Duodenal mucosa (tissue), 2 donors: ENCODE data around the gene GOPC.

ENCODE experiments used
- H3K27ac ChIP-seq: one replicate; pipeline ENCODE4 v1.7.0; 2013; ENCODE audit warnings: low read depth, low read length
- H3K27me3 ChIP-seq, 2 donors: one replicate each; pipeline ENCODE4 v1.7.0; 2013; ENCODE audit warnings: low read length in 2 of 2, control low read depth in 1 of 2; ENCODE audit not compliant: insufficient read depth in 2 of 2, control insufficient read depth in 1 of 2
- H3K36me3 ChIP-seq, 2 donors: one replicate each; pipeline ENCODE4 v1.7.0; 2013; ENCODE audit warnings: low read length in 2 of 2, control low read depth in 1 of 2; ENCODE audit not compliant: insufficient read depth in 2 of 2, control insufficient read depth in 1 of 2
- H3K4me1 ChIP-seq, 2 donors: one replicate each; pipeline ENCODE4 v1.7.0; 2013; ENCODE audit warnings: low read length in 2 of 2, control low read depth in 1 of 2; ENCODE audit not compliant: insufficient read depth in 2 of 2, control insufficient read depth in 1 of 2
- H3K4me3 ChIP-seq, 2 donors: one replicate each; pipeline ENCODE4 v1.7.0; 2013; ENCODE audit warnings: low read length in 2 of 2, low read depth in 1 of 2
- H3K9ac ChIP-seq, 2 donors: one replicate each; pipeline ENCODE4 v1.7.0; 2013; ENCODE audit warnings: low read length in 2 of 2, low read depth in 1 of 2
- H3K9me3 ChIP-seq, 2 donors: one replicate each; pipeline ENCODE4 v1.7.0; 2013; ENCODE audit warnings: low read length in 2 of 2, control low read depth in 1 of 2; ENCODE audit not compliant: control insufficient read depth in 1 of 2

The GOPC gene

DNA sequence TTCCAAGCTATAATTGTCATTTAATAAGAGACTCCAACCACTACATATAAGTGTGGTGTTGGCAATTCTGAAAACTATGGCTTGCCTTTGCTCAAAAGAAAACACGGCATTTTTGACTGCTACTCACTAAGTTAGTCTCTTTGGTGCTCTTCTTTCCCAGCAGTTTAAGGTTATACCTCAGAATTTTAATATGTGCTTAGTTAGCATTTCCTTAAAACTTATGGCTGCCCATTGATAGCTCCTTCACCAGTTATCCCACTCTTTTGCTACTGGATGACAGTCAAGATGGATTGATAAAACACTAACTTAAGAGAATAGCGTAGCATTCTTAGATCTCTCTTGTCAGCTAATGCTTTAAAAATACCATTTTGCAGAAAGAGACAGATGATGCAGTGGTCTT, 34.1 kb downstream of the GOPC start:
- H3K4me3 ChIP-seq = no peak overlapping the region
- H3K4me1 ChIP-seq = peaks cover 0 to 9% of the 10 kb centered on the region in 2 donors
- H3K36me3 ChIP-seq = peaks cover 13 to 47% of the 10 kb centered on the region in 2 donors
- no peak overlapping the region for H3K27ac ChIP-seq
- no peak overlapping the region for H3K9ac ChIP-seq
- H3K27me3 ChIP-seq = no peaks in the 10 kb centered on the region
- H3K9me3 ChIP-seq = no peaks in the 10 kb centered on the region

DNA sequence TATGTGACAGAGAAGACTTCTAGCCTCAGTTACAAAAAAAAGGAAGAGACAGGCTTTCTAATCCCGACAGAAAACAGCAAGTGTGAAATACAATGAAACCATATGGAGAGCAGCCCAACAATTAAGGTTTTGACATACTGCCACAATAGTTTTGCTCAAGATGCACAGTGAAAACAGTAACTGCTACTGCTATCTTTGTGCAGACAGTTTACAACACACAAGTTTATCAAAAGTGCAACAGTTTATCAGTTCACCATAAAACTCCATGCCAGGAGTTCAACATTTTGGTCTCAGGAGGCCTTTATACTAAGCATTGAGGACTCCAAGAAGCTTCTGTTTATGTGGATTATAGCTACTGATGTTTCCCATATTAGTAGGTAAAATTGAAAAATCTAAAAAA, 37.6 kb downstream of the GOPC start:
- peaks cover 0 to 9% of the 10 kb centered on the region in 2 donors for H3K4me1 ChIP-seq
- no peak overlapping the region for H3K27ac ChIP-seq
- H3K36me3 ChIP-seq = peaks cover 16 to 45% of the 10 kb centered on the region in 2 donors
- no peaks in the 10 kb centered on the region for H3K27me3 ChIP-seq
- no peak overlapping the region for H3K9ac ChIP-seq
- H3K4me3 ChIP-seq = no peak overlapping the region
- H3K9me3 ChIP-seq = no peaks in the 10 kb centered on the region

DNA sequence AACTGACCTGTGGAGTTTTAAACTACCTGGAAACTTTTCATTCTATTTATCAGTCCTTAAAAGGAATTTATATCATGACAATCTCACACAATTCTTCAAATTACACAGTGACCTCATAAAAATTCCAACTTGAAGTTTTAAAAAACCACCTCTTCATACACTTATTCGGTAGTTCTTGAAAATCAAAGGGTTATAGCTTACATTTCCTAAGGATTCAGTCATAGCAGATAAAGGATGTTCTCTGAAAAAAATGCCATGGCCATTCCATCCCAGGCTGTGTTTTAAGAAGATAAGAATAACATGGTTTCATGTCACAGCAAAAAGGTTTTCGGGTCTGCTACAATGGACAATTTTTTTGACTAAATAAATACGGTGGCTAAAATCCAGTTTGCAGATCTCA, 41.2 kb downstream of the GOPC start:
- Histone ChIP-seq H3K27ac (no peak overlapping the region), H3K4me3 (no peak overlapping the region), H3K9me3 (no peaks in the 10 kb centered on the region), H3K4me1 (peaks cover 0 to 9% of the 10 kb centered on the region in 2 donors), H3K36me3 (peaks cover 5 to 21% of the 10 kb centered on the region in 2 donors), H3K9ac (no peak overlapping the region), H3K27me3 (no peaks in the 10 kb centered on the region)

DNA sequence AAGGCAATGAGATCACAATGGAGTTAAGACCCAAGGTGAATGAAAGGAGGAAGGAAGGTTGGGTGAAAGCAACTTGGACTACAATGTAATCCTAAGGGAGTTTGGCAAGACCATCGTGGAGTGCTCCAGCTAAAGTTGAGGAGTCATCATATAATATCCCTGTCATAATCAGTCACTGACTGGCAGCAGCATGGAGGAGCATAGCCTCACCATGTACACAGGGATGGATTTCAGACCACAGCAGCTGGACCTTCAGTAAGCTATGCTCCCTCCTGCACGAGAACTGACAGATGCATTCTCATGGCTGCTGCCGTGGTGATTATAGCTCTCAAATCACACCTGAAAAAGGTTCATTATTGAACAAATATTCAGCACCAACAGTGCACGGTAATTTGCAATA, 43.0 kb downstream of the GOPC start:
- Histone ChIP-seq H3K27me3 (no peaks in the 10 kb centered on the region), H3K4me3 (no peak overlapping the region), H3K27ac (no peak overlapping the region), H3K9ac (no peak overlapping the region), H3K4me1 (no peaks in the 10 kb centered on the region), H3K36me3 (peaks cover 3 to 9% of the 10 kb centered on the region in 2 donors), H3K9me3 (no peaks in the 10 kb centered on the region)

DNA sequence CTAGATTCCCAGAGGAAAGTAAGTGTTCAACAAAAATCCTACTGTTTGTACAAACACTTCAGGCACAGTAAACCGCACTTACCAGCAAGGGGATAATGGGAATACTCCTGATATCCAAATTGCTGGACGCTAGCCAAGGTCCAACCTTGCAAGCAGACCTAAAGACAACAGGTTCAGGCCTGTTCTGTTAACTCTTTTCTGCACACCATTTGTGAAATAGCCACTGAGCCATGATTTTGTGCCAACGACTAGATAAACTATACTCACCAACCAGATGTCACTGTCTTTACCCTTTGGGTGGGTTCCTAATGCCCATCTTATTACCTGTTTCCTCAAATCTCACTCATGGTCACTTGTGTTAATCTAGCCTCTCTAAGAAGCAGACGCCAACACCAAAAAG, 43.5 kb downstream of the GOPC start:
- Histone ChIP-seq H3K9ac (no peak overlapping the region), H3K27me3 (no peaks in the 10 kb centered on the region), H3K4me1 (no peaks in the 10 kb centered on the region), H3K4me3 (no peak overlapping the region), H3K27ac (no peak overlapping the region), H3K36me3 (peaks cover 3 to 9% of the 10 kb centered on the region in 2 donors), H3K9me3 (no peaks in the 10 kb centered on the region)

DNA sequence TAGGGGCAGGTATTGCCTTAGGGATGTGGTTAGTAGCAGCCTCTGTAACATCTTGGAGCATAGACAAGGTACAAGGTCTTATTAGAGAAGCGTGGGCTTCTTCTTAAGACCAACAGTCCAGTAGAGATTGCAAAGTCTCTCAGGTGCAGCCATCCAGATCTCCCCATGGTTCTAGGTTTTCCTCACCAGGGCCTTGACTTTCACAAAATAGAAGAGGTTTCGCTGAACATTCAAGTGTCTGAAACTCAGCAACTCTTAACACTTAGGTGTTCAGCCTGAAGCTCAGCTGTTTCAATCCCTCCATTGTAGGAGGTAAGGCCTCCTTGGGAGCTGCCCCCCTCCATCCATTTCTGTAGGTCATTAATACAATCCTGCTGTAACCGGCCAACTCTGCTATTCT, 44.4 kb downstream of the GOPC start:
- H3K36me3 ChIP-seq = peaks cover 3 to 6% of the 10 kb centered on the region in 2 donors
- no peaks in the 10 kb centered on the region for H3K9me3 ChIP-seq
- H3K9ac ChIP-seq = no peak overlapping the region
- no peaks in the 10 kb centered on the region for H3K4me1 ChIP-seq
- no peak overlapping the region for H3K4me3 ChIP-seq
- no peaks in the 10 kb centered on the region for H3K27me3 ChIP-seq
- H3K27ac ChIP-seq = no peak overlapping the region

DNA sequence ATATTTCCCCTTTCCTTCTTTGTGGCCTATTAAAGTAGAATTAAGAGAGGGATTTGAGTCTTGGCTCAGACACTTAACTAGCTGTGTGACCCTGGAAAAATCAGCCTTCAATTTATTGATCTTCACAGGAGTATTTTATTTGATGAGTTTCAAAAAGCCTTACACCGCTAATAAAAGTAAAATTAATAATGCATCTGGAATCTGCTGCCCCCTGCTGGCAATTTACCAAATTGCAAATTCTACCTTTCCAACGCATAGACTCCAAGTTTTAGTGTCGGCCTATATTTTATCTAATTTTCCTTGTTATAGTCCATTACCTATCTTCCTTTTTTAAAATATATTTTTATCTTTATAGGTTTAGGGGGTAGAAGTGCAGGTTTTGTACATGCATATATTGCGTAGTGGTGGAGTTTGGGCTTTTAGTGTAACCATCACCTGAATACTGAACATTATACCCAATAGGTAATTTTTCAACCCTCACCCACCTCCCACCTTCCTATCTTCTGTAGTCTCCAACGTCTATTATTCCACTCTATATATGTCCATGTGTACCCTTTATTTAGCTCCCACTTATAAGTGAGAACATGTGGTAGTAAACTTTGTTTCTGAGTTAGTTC, 46.3 kb downstream of the GOPC start:
- Histone ChIP-seq H3K4me3 (no peak overlapping the region), H3K9me3 (no peaks in the 10 kb centered on the region), H3K36me3 (peaks cover 0 to 5% of the 10 kb centered on the region in 2 donors), H3K27me3 (no peaks in the 10 kb centered on the region), H3K27ac (no peak overlapping the region), H3K4me1 (no peaks in the 10 kb centered on the region), H3K9ac (no peak overlapping the region)

DNA sequence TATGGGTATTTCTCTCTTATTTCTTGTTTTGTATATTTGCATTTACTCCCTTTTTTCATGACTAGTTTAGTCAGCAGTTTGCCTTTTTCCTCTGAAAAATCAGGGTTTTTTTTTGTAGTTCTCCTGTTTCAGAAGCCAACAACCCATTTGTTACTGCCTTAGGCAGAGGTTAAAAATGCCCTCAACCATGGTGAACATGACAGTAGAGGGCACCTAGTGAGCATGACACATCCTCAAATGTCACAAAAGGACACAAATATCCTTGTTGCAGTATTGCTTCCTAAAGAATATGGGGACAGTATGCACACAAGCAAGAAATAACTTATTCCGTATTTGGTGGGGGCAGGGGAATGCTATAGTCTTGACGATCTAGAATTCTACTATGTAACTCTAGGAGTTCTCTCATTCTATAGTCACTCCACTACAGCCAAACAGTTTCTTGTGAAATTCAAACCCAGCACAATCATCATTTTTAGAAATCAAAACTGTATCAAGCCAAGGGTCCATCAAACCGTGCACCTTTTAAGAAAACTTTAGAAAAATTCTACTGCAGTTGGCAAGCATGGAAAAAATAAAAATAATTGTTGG, 47.0 kb downstream of the GOPC start:
- H3K27me3 ChIP-seq = no peaks in the 10 kb centered on the region
- H3K36me3 ChIP-seq = peaks cover 0 to 5% of the 10 kb centered on the region in 2 donors
- no peak overlapping the region for H3K9ac ChIP-seq
- no peaks in the 10 kb centered on the region for H3K4me1 ChIP-seq
- no peaks in the 10 kb centered on the region for H3K9me3 ChIP-seq
- no peak overlapping the region for H3K4me3 ChIP-seq
- no peak overlapping the region for H3K27ac ChIP-seq

DNA sequence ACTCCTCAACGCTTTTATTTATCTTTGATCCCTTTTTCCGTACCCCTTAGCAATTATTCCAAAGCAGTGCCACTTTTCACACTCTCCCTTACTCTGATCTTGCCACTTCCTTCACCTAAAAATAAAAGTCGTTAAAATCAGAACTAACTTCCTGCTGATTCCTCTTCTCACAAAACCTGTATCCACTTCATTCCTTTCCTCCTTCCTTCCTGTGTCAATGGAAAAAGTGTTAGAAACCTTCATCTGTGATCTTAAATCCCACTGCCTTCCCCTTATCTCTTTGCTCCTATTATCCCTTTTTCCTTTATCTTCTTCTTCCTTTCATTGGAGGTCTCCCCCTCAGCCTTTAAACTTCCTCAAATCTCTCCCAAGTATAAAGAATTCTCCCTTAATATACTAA, 49.2 kb downstream of the GOPC start:
- Histone ChIP-seq H3K4me1 (no peaks in the 10 kb centered on the region), H3K27ac (no peak overlapping the region), H3K36me3 (peaks cover 7% of the 10 kb centered on the region in 2 donors), H3K9me3 (no peaks in the 10 kb centered on the region), H3K27me3 (no peaks in the 10 kb centered on the region), H3K4me3 (no peak overlapping the region), H3K9ac (no peak overlapping the region)

DNA sequence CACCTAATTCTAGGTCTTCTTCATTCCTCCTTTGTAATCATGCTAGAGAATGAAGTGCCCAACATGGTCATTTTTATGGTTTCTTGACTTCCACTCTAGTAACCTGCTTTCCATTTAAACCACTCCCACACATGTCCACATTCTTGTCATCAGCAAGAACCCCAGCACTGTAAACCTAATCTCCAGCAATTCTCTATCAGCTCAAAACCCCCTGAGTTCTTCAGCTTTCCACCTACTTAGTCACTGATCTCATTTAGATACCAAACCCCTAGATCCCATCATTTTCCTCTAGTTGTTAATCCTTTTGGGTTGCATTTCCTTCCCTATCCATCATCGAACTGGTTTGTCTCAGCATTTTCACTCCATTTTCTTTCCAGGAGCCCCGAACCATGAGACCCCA, 49.7 kb downstream of the GOPC start:
- H3K36me3 ChIP-seq = peaks cover 7 to 12% of the 10 kb centered on the region in 2 donors
- no peak overlapping the region for H3K9ac ChIP-seq
- H3K4me3 ChIP-seq = no peak overlapping the region
- H3K27me3 ChIP-seq = no peaks in the 10 kb centered on the region
- H3K9me3 ChIP-seq = no peaks in the 10 kb centered on the region
- no peaks in the 10 kb centered on the region for H3K4me1 ChIP-seq
- H3K27ac ChIP-seq = no peak overlapping the region
